Esophagus mucosa (tissue), 1 donor: Measurements from ENCODE around the gene SLC5A10. TPM values are rescaled to one million over a fixed set of nuclear protein-coding genes. Genes with fewer than 3 reads are reported as not detected.
"Not testable (repeated sequence)": the region's sequence is repeated elsewhere in the genome, so short reads cannot be mapped to it uniquely, and the experiment has no call there.

Experiments
- ATAC-seq: fragments of 200-7000 bp; cut with Tn5 transposase; one replicate; pipeline ENCODE4 v1.9.1; 2020
- total RNA-seq: library from RNA; stranded (reverse); gene quantifications from one replicate; pipeline ENCODE4 v1.2.4, GENCODE V29; 2023
- donor health status: DM: yes; HTN: yes; CAD: no.

Gene SLC5A10
- total RNA-seq, 1 donor from 2014 or later: 0.64 TPM

DNA sequence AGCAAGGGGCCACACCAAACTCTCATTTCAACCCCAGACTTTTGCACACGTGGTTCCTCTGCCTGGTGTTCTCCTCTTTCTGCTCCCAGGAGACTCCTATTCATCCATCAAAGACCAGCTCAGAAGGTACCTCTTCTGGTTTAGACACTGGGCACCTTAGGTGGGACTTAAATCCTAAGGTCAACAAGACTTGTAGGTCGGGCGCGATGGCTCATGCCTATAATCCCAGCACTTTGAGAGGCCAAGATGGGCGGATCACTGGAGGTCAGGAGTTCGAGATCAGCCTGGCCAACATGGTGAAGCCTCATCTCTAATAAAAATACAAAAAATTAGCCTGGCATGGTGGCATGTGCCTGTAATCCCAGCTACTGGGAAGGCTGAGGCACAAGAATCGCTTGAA, 95.5 kb downstream of the SLC5A10 start:
- not testable (repeated sequence) for ATAC-seq

DNA sequence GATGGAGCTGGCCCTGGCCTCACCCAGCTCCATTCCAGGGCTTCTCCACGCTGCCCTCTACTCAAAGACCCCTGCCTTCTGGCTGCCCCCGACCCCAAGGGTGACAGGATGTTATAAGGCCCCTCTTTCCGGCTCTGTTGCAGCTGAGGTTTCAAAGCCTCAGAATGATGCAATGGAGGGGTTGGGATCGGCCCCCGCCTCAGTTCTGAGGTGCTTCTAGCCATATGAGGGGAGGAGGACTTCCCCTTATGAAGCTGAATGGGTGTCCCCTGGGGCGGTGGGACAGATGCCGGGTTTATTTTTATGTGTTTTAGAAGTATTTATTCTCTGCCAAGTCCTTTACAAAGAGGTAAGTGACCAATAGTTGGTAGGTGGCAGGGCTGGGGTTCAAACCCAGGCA, 96.9 kb downstream of the SLC5A10 start:
- ATAC-seq: not testable (repeated sequence)

DNA sequence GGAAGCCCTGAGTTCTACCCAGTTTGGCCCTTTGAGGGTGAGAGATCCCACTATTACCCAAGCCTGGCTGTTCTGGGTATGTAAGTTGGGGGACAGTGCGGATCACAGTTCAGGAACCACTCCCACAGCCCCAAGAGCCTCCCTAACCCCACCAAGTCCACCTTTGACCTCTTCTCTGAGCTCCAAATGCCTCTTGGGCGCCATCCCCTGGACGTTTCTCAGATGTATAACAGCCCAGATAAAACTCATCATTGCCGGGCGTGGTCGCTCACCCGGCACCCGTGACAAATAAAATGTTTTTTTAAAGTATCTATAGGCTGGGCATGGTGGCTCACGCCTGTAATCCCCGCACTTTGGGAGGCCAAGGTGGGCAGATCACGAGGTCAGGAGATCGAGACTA, 103.5 kb downstream of the SLC5A10 start:
- ATAC-seq: peak; percentile 62

DNA sequence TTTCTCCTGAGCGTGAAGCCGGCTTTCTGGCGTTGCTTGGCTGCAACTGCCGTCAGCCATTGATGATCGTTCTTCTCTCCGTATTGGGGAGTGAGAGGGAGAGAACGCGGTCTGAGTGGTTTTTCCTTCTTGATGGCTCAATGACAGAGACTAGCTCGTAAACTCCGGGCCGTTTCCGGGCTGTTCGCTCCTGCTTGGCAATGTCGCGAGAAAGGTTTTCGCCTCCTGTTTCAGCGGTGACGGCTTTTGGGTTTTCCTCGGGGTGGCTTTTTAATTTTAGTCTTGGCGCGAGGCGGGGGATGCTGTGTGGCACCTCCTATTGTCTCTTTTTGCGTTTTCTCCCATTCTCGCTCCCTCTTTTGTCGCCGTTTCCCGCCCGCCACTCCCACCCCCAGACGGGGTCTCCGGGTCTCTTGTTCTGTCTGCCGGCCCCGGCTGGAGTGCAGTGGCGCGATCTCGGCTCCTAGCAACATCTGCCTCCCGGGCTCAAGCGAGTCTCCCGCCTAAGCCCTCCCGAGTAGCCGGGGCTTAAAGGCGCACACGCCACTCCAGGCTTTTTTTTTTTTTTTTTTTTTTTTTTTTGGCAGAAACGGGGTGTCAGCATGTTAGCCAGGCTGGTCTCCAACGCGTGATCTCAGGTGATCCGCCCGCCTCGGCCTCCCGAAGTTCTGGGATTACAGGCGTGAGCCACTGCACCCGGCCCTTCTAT, 110.2 kb downstream of the SLC5A10 start:
- ATAC-seq: not testable (repeated sequence)

DNA sequence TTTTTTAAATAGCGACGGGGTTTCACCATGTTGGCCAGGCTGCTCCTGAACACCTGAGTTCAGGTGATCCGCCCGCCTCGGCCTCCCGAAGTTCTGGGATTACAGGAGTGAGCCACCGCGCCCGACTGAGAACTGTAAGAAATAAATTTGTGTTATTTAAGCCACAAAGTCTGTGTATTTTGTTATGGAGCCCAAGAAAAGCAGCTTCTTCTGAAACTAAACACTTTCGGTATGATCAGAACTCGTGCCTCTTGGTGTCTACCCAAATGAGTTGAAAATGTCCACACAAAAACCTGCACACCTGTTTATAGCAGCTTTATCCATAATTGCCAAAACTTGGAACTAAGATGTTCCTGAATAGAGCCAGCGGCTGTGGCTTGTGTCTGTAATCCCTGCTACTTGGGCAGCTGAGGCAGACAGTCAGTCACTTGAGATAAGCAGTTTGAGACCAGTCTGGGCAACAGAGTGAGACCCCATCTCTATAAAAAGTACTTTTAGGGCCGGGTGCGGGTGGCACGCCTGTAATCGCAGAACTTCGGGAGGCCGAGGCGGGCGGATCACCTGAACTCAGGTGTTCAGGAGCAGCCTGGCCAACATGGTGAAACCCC, 110.9 kb downstream of the SLC5A10 start:
- peak; percentile 88 for ATAC-seq

DNA sequence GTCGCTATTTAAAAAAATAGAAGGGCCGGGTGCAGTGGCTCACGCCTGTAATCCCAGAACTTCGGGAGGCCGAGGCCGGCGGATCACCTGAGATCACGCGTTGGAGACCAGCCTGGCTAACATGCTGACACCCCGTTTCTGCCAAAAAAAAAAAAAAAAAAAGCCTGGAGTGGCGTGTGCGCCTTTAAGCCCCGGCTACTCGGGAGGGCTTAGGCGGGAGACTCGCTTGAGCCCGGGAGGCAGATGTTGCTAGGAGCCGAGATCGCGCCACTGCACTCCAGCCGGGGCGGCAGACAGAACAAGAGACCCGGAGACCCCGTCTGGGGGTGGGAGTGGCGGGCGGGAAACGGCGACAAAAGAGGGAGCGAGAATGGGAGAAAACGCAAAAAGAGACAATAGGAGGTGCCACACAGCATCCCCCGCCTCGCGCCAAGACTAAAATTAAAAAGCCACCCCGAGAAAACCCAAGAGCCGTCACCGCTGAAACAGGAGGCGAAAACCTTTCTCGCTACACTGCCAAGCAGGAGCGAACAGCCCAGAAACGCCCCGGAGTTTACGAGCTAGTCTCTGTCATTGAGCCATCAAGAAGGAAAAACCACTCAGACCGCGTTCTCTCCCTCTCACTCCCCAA, 111.5 kb downstream of the SLC5A10 start:
- ATAC-seq: peak; percentile 49

DNA sequence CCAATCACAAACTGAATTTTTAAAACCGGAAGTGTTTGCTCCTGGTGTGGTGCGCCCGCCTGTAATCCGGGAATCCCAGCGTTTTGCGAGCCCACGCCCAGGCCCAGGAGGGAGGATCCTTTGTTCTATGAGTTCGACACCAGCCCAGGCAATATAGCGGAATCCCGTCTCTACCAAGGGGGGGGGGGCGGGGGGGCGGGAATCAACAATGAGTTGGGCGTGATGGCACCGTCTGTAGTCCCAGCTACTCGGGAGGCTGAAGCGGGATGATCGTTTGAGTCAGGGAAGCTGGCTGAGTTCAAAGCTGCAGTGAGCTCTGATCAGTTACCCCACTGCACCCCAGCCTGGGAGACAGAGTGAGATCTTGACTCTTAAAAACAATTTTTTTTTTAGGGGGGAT, 112.4 kb downstream of the SLC5A10 start:
- not testable (repeated sequence) for ATAC-seq

DNA sequence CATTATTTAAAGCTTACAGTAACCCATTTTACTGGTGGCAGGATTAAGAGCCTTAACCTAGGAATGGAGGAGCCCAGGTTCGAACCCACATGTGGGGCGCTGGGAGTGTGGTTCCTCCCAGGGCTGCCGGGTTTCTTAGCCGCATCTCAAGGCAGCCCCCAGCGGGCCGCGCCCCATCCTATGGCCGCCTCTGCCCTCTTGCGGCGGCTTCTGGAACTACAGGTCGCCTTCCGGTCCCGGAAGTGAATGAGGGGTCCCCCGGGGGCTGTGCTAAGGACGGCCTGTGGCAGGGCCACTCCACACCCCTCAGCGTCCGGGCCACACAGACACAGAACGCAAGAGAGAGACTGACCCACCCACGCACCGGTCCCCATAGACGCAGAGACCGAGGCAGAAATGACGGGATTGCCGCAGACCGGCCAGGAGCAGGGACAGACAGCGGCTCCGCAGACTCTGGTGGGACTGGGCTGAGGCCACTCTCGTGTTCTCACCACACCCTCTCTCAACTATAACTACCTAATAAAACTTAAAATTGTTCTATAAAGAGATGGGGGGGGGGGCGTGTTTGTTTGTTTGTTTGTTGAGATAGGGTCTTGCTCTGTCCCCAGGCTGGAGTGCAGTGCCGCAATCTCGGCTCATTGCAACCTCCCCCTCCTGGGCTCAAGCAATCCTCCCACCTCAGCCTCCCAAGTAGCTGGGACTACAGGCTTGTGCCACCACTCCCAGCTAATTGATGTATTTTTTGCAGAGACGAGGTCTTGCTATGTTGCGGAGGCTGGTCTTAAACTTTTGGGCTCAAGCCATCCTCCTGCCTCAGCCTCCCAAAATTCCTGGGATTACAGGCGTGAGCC, 118.6 kb downstream of the SLC5A10 start:
- peak; percentile 93 for ATAC-seq

Other genes starting within 250 kb of the SLC5A10 start
- 0.16 TPM for gene FBXW10, start 208.1 kb upstream of the SLC5A10 start, total RNA-seq
- 24.1 TPM for gene TVP23B, start 171.0 kb upstream of the SLC5A10 start, total RNA-seq
- gene PRPSAP2, start 94.0 kb upstream of the SLC5A10 start, total RNA-seq: 28.3 TPM
- 47.0 TPM for gene FAM83G, start 52.6 kb downstream of the SLC5A10 start, total RNA-seq
- 1.00 TPM for gene GRAP, start 94.8 kb downstream of the SLC5A10 start, total RNA-seq
- 0.48 TPM for gene GRAPL, start 175.4 kb downstream of the SLC5A10 start, total RNA-seq